ENCODE results near the gene UBE4B.
"Not testable (repeated sequence)": the region's sequence is repeated elsewhere in the genome, so short reads cannot be mapped to it uniquely, and the experiment has no call there.

UBE4B gene

GRCh38 chr1:10211805-10212410 lies 179.2 kb downstream of the UBE4B start:
- DNase-seq = peak; percentile 39

GRCh38 chr1:10212476-10212875 lies 179.7 kb downstream of the UBE4B start:
- DNase-seq = no peak

GRCh38 chr1:10213186-10213705 lies 180.5 kb downstream of the UBE4B start:
- no peak for DNase-seq

GRCh38 chr1:10216090-10216749 lies 183.5 kb downstream of the UBE4B start:
- no peak for DNase-seq

GRCh38 chr1:10217748-10218441 lies 185.1 kb downstream of the UBE4B start:
- peak; percentile 45 for DNase-seq

GRCh38 chr1:10220200-10220599 lies 187.4 kb downstream of the UBE4B start:
- no peak for DNase-seq

- not testable (repeated sequence) for DNase-seq
Measured at GRCh38 chr1:10220657-10221056, 187.9 kb downstream of the UBE4B start.

- peak; percentile 48 for DNase-seq
Measured at GRCh38 chr1:10225573-10225972, 192.8 kb downstream of the UBE4B start.

GRCh38 chr1:10228528-10228927 lies 195.8 kb downstream of the UBE4B start:
- peak; percentile 8 for DNase-seq

- DNase-seq = no peak
Measured at GRCh38 chr1:10229903-10230302, 197.1 kb downstream of the UBE4B start.
